ENCODE results near the gene SPANXN3.

- TF ChIP-seq REST (IDR thresholded peaks at IDR 0.05; ENCODE audit: insufficient read depth in 1 of 2, low read depth in 2 of 2, low read length in 2 of 2): no peak
- TF ChIP-seq SIN3A (IDR thresholded peaks at IDR 0.05; ENCODE audit: borderline replicate concordance, insufficient read depth, low read length): no peak
- TF ChIP-seq POLR2AphosphoS5 (IDR thresholded peaks at IDR 0.05; ENCODE audit: low read depth, low read length): no peak
- TF ChIP-seq FOXP2 (optimal IDR thresholded peaks at IDR 0.05; ENCODE audit: borderline replicate concordance, extremely low read depth, extremely low read length, insufficient read depth): no peak
- no peak for TF ChIP-seq TAF1 (IDR thresholded peaks at IDR 0.05; ENCODE audit: borderline replicate concordance, insufficient read depth, low read length)
These were observed 51.1 kb downstream of the SPANXN3 start for GRCh38 chrX:143466130-143466529.
